HepG2 (cell line): ENCODE measurements around the gene GRIP1. TPM values are rescaled to one million over a fixed set of nuclear protein-coding genes. Genes with fewer than 3 reads are reported as not detected.
A peak's percentile ranks its signal among the peaks of the same experiment; 100 is the strongest.

Source experiments
- ATAC-seq: fragments of 200-7000 bp; cut with Tn5 transposase; 3 replicates; pipeline ENCODE4 v1.9.1; 2020; ENCODE audit warnings: mild to moderate bottlenecking, moderate library complexity
- BruUV-seq: library from RNA; stranded (reverse); fragments of 400-500 nt; replicated peaks from 2 replicates; lab custom pipeline; 2021; lab: Mats Ljungman, UMichigan
- CTCF ChIA-PET: fragments of 300-600 bp; formaldehyde crosslinking; extraction: SDS; loops from one replicate; lab custom pipeline; 2021; ENCODE audit warnings: low total read pairs, inconsistent platforms, low intra/inter-chr PET ratio; lab: Yijun Ruan, JAX
- POLR2A ChIA-PET: fragments of 350-600 bp; sonication (Branson Sonifier 250); formaldehyde crosslinking; loops from one replicate; lab custom pipeline; 2020; ENCODE audit warnings: antibody characterized with exemption, inconsistent platforms; lab: Yijun Ruan, JAX
- DNase-seq: peaks from one replicate; pipeline ENCODE4 v3.0.0-alpha.2; 2015; ENCODE audit warnings: low spot score
- FAIRE-seq: peaks from 3 replicates; lab custom pipeline; 2011; peaks lifted over from hg19 to GRCh38; lab: Jason Lieb, UNC
- H2AFZ ChIP-seq: one replicate; pipeline ENCODE4 v1.6.1; 2011; ENCODE audit warnings: low read length, inconsistent platforms
- H3K27ac ChIP-seq: fragments of 300-600 bp; 3 replicates; pipeline ENCODE4 v1.8.0; 2011; ENCODE audit warnings: mixed run types, mild to moderate bottlenecking, mixed read lengths, low read length, inconsistent platforms; ENCODE audit not compliant: insufficient read depth; ENCODE audit errors: extremely low read length
- H3K27me3 ChIP-seq, 2 experiments: fragments of 200-600 bp in 1 of 2; 2 replicates in 1 of 2; 3 replicates in 1 of 2; pipeline versions ENCODE4 v1.6.0 to v1.8.0; 2011; ENCODE audit warnings: low read length in 2 of 2, mild to moderate bottlenecking in 2 of 2, moderate library complexity in 2 of 2, inconsistent platforms in 1 of 2; ENCODE audit not compliant: insufficient read depth in 2 of 2, control insufficient read depth in 1 of 2
- H3K36me3 ChIP-seq, 2 experiments: fragments of 200-600 bp in 1 of 2; replicated peaks in 1 of 2; 2 replicates in 1 of 2; 3 replicates in 1 of 2; pipeline versions ENCODE4 v1.5.1 to v1.8.0; 2011; ENCODE audit warnings: low read length in 2 of 2, inconsistent platforms in 1 of 2; ENCODE audit not compliant: insufficient read depth in 2 of 2, control insufficient read depth in 1 of 2
- H3K4me1 ChIP-seq: 2 replicates; pipeline ENCODE4 v1.5.1; 2012; ENCODE audit warnings: low read length, inconsistent platforms; ENCODE audit not compliant: insufficient read depth
- H3K4me2 ChIP-seq: 2 replicates; pipeline ENCODE4 v1.6.0; 2011; ENCODE audit warnings: low read depth, low read length, inconsistent platforms
- H3K4me3 ChIP-seq, 3 experiments: fragments of 200-600 bp in 1 of 3; sonication (generic), shearing (Covaris generic) in 1 of 3; replicated peaks in 1 of 3; 2 replicates each; pipeline ENCODE4 v1.5.1; 2011 to 2016; ENCODE audit warnings: low read length in 3 of 3, inconsistent platforms in 2 of 3, low read depth in 2 of 3, mild to moderate bottlenecking in 2 of 3, control low read depth in 1 of 3, mixed read lengths in 1 of 3; ENCODE audit not compliant: insufficient read depth in 1 of 3
- H3K79me2 ChIP-seq: one replicate; pipeline ENCODE4 v1.6.1; 2011; ENCODE audit warnings: low read length, inconsistent platforms; ENCODE audit not compliant: insufficient read depth
- H3K9ac ChIP-seq: 2 replicates; pipeline ENCODE4 v1.6.0; 2011; ENCODE audit warnings: mild to moderate bottlenecking, low read depth, low read length, inconsistent platforms; ENCODE audit not compliant: insufficient read depth
- H3K9me3 ChIP-seq: 2 replicates; pipeline ENCODE4 v1.5.1; 2012; ENCODE audit warnings: mild to moderate bottlenecking, low read length
- H4K20me1 ChIP-seq: 2 replicates; pipeline ENCODE4 v1.6.0; 2011; ENCODE audit warnings: inconsistent platforms, mild to moderate bottlenecking, low read length, moderate library complexity; ENCODE audit not compliant: insufficient read depth
- MEF2D ChIP-seq: sonication (generic); formaldehyde crosslinking; IDR thresholded peaks from 2 replicates; pipeline ENCODE4 v1.5.1; 2020; ENCODE audit warnings: mild to moderate bottlenecking, missing genetic modification reagents
- TP53 ChIP-seq: sonication (generic); formaldehyde crosslinking; conservative IDR thresholded peaks from 2 replicates; pipeline ENCODE4 v1.4.0; 2020; ENCODE audit warnings: missing genetic modification reagents
- ZNF280D ChIP-seq: sonication (generic); formaldehyde crosslinking; IDR thresholded peaks from 2 replicates; pipeline ENCODE4 v1.5.1; 2020; ENCODE audit warnings: mild to moderate bottlenecking, missing genetic modification reagents
- ZNF543 ChIP-seq: sonication (generic); formaldehyde crosslinking; IDR thresholded peaks from 2 replicates; pipeline ENCODE4 v1.4.0; 2020; ENCODE audit warnings: mild to moderate bottlenecking, missing genetic modification reagents
- WGBS: methylation state at CpG from one replicate; pipeline ENCODE4 v1.1.6; 2017; ENCODE audit warnings: low lambda C conversion rate; 5-methylcytosine and 5-hydroxymethylcytosine counted together
- in situ Hi-C: cut with HindIII; loops from 2 replicates; pipeline ENCODE4 v1.10.0; 2017; ENCODE audit warnings: low pct_unique_long_range_greater_than_20kb; ENCODE audit not compliant: extremely low pct_ligation_motif_present
- intact Hi-C: fragments of 100-400 bp; cut with micrococcal nuclease; formaldehyde crosslinking; loops from one replicate; pipeline ENCODE4 v1.10.0; 2022; ENCODE audit not compliant: unreplicated experiment
- polyA plus RNA-seq, 8 experiments: library from polyadenylated mRNA; depleted of rRNA in 3 of 8; stranded (reverse) in 7 of 8; unstranded in 1 of 8; fragments of >200 nt; fragmentation: Illumina TruSeq in 4 of 8; extraction: Trizol in 4 of 8; gene quantifications; 2 replicates each; pipeline versions ENCODE4 v1.2.1 to v1.2.3, GENCODE V29; 2011 to 2016; ENCODE audit warnings: low read depth in 4 of 8, missing spikeins in 1 of 8, mixed read lengths in 1 of 8; ENCODE audit not compliant: insufficient read depth in 1 of 8
- total RNA-seq, 5 experiments: library from RNA; depleted of rRNA; stranded (reverse); fragments of >200 nt; fragmentation: Illumina TruSeq; extraction: Trizol; gene quantifications; 2 replicates each; pipeline ENCODE4 v1.2.3, GENCODE V29; 2016; ENCODE audit warnings: low read depth in 1 of 5
- TF ChIP-seq, protein P1 (sequence below), 2 experiments: IDR thresholded peaks; 2 replicates each; pipeline ENCODE4 v1.6.1; 2011 to 2012; ENCODE audit warnings: low read length in 2 of 2, borderline replicate concordance in 1 of 2, low read depth in 1 of 2, mild to moderate bottlenecking in 1 of 2, moderate library complexity in 1 of 2

The GRIP1 gene
- total and polyA plus RNA-seq, 2 of the 13 experiments (the other 11 are each of a cell fraction or from before 2014, with no cell fraction given), result not detected

DNA sequence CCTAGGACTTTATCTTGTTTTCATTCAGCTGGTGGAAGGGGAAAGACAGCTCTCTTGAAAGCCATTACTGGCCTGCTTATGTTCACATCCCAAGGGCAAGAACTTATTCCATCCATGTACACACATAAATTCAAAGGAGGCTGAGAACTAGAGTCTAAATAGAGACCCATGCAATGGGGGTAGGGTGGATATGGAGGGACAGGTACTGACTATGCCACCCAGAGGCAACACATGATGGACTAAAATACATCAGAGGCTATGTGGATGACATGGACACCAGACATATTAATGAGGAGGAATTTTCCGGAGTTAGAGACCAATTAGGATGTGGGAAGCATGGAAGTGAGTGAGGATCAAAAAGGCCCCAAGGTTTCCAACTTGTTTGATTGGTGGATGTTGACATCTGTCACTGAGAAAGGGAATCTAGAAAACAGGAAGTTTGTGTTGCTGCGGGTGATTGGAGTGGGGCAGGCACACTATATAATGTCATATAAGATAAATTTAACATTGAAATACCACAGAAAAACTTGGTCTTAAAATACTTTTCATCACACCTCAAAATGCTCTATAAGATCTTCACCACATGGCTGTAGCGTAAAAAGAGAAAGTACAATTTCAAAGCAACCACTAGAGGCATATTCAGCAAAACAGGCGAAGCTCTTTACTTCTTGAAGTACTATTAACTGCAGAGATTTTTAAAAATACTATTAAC is 130.4 kb downstream of the GRIP1 start:
- H3K27ac ChIP-seq, result no peak overlapping the region
- H3K79me2 ChIP-seq, result no peaks in the 10 kb centered on the region
- FAIRE-seq, result no peak
- ATAC-seq, result peak; percentile 60; the same call in 1 of the 3 replicates
- DNase-seq, result no peak
- intact Hi-C loops (no loop called here), in situ Hi-C loops (no loop called here)
- H4K20me1 ChIP-seq, result no peaks in the 10 kb centered on the region
- H3K27me3 ChIP-seq, result no peaks in the 10 kb centered on the region
- H2AFZ ChIP-seq, result no peak overlapping the region
- POLR2A ChIA-PET, result no interaction called here
- no peak for TF ChIP-seq MEF2D (CRISPR knock-in tag)
- no peak for TF ChIP-seq TP53
- no peak for TF ChIP-seq ZNF543 (CRISPR knock-in tag)
- TF ChIP-seq ZNF280D (CRISPR knock-in tag), result no peak
- TF ChIP-seq, protein P1, sequence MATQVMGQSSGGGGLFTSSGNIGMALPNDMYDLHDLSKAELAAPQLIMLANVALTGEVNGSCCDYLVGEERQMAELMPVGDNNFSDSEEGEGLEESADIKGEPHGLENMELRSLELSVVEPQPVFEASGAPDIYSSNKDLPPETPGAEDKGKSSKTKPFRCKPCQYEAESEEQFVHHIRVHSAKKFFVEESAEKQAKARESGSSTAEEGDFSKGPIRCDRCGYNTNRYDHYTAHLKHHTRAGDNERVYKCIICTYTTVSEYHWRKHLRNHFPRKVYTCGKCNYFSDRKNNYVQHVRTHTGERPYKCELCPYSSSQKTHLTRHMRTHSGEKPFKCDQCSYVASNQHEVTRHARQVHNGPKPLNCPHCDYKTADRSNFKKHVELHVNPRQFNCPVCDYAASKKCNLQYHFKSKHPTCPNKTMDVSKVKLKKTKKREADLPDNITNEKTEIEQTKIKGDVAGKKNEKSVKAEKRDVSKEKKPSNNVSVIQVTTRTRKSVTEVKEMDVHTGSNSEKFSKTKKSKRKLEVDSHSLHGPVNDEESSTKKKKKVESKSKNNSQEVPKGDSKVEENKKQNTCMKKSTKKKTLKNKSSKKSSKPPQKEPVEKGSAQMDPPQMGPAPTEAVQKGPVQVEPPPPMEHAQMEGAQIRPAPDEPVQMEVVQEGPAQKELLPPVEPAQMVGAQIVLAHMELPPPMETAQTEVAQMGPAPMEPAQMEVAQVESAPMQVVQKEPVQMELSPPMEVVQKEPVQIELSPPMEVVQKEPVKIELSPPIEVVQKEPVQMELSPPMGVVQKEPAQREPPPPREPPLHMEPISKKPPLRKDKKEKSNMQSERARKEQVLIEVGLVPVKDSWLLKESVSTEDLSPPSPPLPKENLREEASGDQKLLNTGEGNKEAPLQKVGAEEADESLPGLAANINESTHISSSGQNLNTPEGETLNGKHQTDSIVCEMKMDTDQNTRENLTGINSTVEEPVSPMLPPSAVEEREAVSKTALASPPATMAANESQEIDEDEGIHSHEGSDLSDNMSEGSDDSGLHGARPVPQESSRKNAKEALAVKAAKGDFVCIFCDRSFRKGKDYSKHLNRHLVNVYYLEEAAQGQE (IDR thresholded peaks at IDR 0.05; ENCODE audit: borderline replicate concordance in 1 of 2, low read depth in 1 of 2, low read length in 2 of 2), result no peak
- H3K9ac ChIP-seq, result no peak overlapping the region
- WGBS, result 3% methylated on average over 4 of the region's 4 CpGs
- H3K4me1 ChIP-seq, result no peaks in the 10 kb centered on the region
- no peaks in the 10 kb centered on the region for H3K36me3 ChIP-seq
- H3K4me2 ChIP-seq, result no peak overlapping the region
- H3K9me3 ChIP-seq, result no peaks in the 10 kb centered on the region
- BruUV-seq, result no TSS peak
- CTCF ChIA-PET, result no interaction called here
- H3K4me3 ChIP-seq, result no peak overlapping the region
